Body of pancreas (tissue), 4 donors: ENCODE data around the gene ERCC5. TPM values are rescaled to one million over a fixed set of nuclear protein-coding genes. Genes with fewer than 3 reads are reported as not detected.

Experiments used
- ATAC-seq: fragments of 150-250 bp; one replicate; pipeline ENCODE4 v1.9.1; 2016
- DNase-seq, 4 donors: peaks; one replicate each; pipeline ENCODE4 v3.0.0-alpha.2; 2019
- H3K27ac ChIP-seq, 4 donors: fragments of 200-600 bp; sonication (generic); 1 replicate in 3 of 4; 2 replicates in 1 of 4; pipeline versions ENCODE4 v1.5.1 to v1.6.1; 2016 to 2019; ENCODE audit warnings: mild to moderate bottlenecking in 1 of 4, mixed read lengths in 1 of 4, moderate library complexity in 1 of 4
- H3K27me3 ChIP-seq, 2 donors: fragments of 200-600 bp; sonication (generic); one replicate each; pipeline ENCODE4 v1.6.0; 2016; ENCODE audit warnings: mild to moderate bottlenecking in 1 of 2
- H3K36me3 ChIP-seq, 2 donors: fragments of 200-600 bp; sonication (generic); replicated peaks in 1 of 2; 2 replicates each; pipeline ENCODE4 v1.5.1; 2016; ENCODE audit warnings: low read depth in 2 of 2; ENCODE audit not compliant: insufficient read depth in 1 of 2
- H3K4me1 ChIP-seq: fragments of 200-600 bp; sonication (generic); one replicate; pipeline ENCODE4 v1.6.0; 2016
- H3K4me3 ChIP-seq, 2 donors: fragments of 200-600 bp; sonication (generic); 1 replicate in 1 of 2; 2 replicates in 1 of 2; pipeline ENCODE4 v1.5.1; 2016 to 2019
- H3K9me3 ChIP-seq, 3 donors: fragments of 200-600 bp; sonication (generic); 1 replicate in 2 of 3; 2 replicates in 1 of 3; pipeline ENCODE4 v1.5.1; 2016
- CTCF ChIP-seq, 7 experiments: fragments of 450-650 bp in 4 of 7; fragments of 200-600 bp in 3 of 7; sonication (generic) in 3 of 7; IDR thresholded peaks; one replicate each; pipeline ENCODE4 v1.5.1; 2016 to 2019; ENCODE audit warnings: antibody characterized with exemption in 7 of 7
- POLR2A ChIP-seq, 3 donors: fragments of 450-650 bp; IDR thresholded peaks; one replicate each; pipeline ENCODE4 v1.6.1; 2016; ENCODE audit warnings: antibody characterized with exemption in 3 of 3, mild to moderate bottlenecking in 2 of 3
- WGBS, 2 donors: methylation state at CpG; one replicate each; pipeline ENCODE4 v1.1.5; 2017; 5-methylcytosine and 5-hydroxymethylcytosine counted together
- intact Hi-C: fragments of 100-400 bp; cut with DNase I; formaldehyde crosslinking; loops from one replicate; pipeline ENCODE4 v1.15.1; 2023
- total RNA-seq, 2 donors: library from RNA; depleted of rRNA; stranded (reverse); fragments of >200 nt; gene quantifications; one replicate each; pipeline ENCODE4 v1.1.0, GENCODE V29; 2016

Gene ERCC5
- total RNA-seq, 2 donors from 2014 or later: 31.9 to 42.8 TPM

- no peaks in the 10 kb centered on the region for H3K27me3 ChIP-seq
- H3K27ac ChIP-seq: no peak overlapping the region
- no peak for TF ChIP-seq POLR2A (IDR thresholded peaks at IDR 0.05)
- no peak for TF ChIP-seq CTCF (IDR thresholded peaks at IDR 0.05)
- intact Hi-C loops: no loop called here
- ATAC-seq (no peak), DNase-seq (no peak)
- H3K9me3 ChIP-seq: no peaks in the 10 kb centered on the region
- no peak overlapping the region for H3K4me3 ChIP-seq
- no peaks in the 10 kb centered on the region for H3K4me1 ChIP-seq
- H3K36me3 ChIP-seq: peaks cover 0 to 5% of the 10 kb centered on the region in 2 donors
- 46 to 50% methylated on average over 4 of the region's 4 CpGs for WGBS, 2 donors
Measured at GRCh38 chr13:102838982-102839381, 6.8 kb upstream of the ERCC5 start.

GRCh38 chr13:102839462-102839861 lies 6.4 kb upstream of the ERCC5 start:
- H3K9me3 ChIP-seq: no peaks in the 10 kb centered on the region
- WGBS, 2 donors: 86 to 88% methylated on average over 5 of the region's 5 CpGs
- no peak overlapping the region for H3K4me3 ChIP-seq
- DNase-seq (no peak), ATAC-seq (no peak)
- H3K27me3 ChIP-seq: no peaks in the 10 kb centered on the region
- no peaks in the 10 kb centered on the region for H3K4me1 ChIP-seq
- intact Hi-C loops: no loop called here
- no peak overlapping the region for H3K27ac ChIP-seq
- TF ChIP-seq POLR2A (IDR thresholded peaks at IDR 0.05) (no peak), CTCF (IDR thresholded peaks at IDR 0.05) (no peak)
- H3K36me3 ChIP-seq: peaks cover 0 to 5% of the 10 kb centered on the region in 2 donors

- no peaks in the 10 kb centered on the region for H3K9me3 ChIP-seq
- no peaks in the 10 kb centered on the region for H3K36me3 ChIP-seq
- peaks cover 19% of the 10 kb centered on the region for H3K4me1 ChIP-seq
- TF ChIP-seq POLR2A (IDR thresholded peaks at IDR 0.05) (no peak), CTCF (IDR thresholded peaks at IDR 0.05) (no peak)
- WGBS, 2 donors: 1 to 2% methylated on average over 13 of the region's 13 CpGs
- peak overlapping the region; percentile 94 to 96 (median 95) for H3K27ac ChIP-seq
- H3K4me3 ChIP-seq: peak overlapping the region; percentile 51 to 69
- intact Hi-C loops: no loop called here
- H3K27me3 ChIP-seq: no peaks in the 10 kb centered on the region
- peak; percentile 23 for ATAC-seq
- no peak for DNase-seq
Measured at GRCh38 chr13:102845289-102845629, 573 bp upstream of the ERCC5 start.

- Histone ChIP-seq H3K4me1 (peaks cover 19% of the 10 kb centered on the region), H3K27ac (peak overlapping the region; percentile 94 to 96 (median 95)), H3K9me3 (no peaks in the 10 kb centered on the region), H3K4me3 (peak overlapping the region; percentile 51 to 69), H3K36me3 (no peaks in the 10 kb centered on the region), H3K27me3 (no peaks in the 10 kb centered on the region)
- 0% methylated on average over 18 to 31 of the region's 31 CpGs for WGBS, 2 donors
- DNase-seq (peak; percentile 23 to 52 (median 42)), ATAC-seq (peak; percentile 28)
- intact Hi-C loops: no loop called here
- no peak for TF ChIP-seq POLR2A (IDR thresholded peaks at IDR 0.05)
- TF ChIP-seq CTCF (IDR thresholded peaks at IDR 0.05): peak in 1 of 7 experiments; percentile 30
Measured at GRCh38 chr13:102846261-102847015, 606 bp downstream of the ERCC5 start.
